SK-N-MC (cell line): Measurements from ENCODE around the gene NECAB3.

Experiments
- EZH2 ChIP-seq: fragments of 200-600 bp; sonication (generic); IDR thresholded peaks from one replicate; pipeline ENCODE4 v1.6.1; 2017; ENCODE audit warnings: antibody characterized with exemption
- FOXP2 ChIP-seq: optimal IDR thresholded peaks from 2 replicates; pipeline ENCODE3; 2011; ENCODE audit warnings: mild to moderate bottlenecking, moderate library complexity; ENCODE audit not compliant: insufficient read depth; ENCODE audit errors: extremely low read length, control extremely low read depth
- POLR2AphosphoS5 ChIP-seq: IDR thresholded peaks from 2 replicates; pipeline ENCODE4 v1.6.1; 2012; ENCODE audit warnings: mild to moderate bottlenecking, low read depth, low read length, borderline replicate concordance

DNA sequence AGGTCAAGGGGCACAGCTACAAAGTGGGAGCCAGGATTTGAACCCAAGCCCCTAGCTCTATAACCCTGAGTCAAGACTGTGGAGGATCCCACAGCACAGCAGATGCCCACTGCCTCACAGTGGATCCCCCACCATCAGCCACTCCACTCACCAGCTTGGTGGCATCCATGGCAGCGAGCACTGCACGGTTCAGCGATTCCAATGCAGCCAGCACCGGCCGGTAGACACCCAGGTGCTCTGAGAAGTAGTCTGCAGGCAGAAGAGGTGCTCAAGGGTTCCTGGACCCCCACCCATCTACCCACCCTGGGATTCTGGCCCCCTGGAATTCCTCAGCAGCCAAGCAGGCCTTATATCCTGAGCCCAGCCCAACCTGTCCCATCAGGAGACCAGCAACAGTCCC, 5.0 kb downstream of the NECAB3 start:
- TF ChIP-seq POLR2AphosphoS5 (no peak), EZH2 (no peak), FOXP2 (no peak)
